WI38 (cell line): Measurements from ENCODE around the gene GOLGA2.

ENCODE experiments used
- H3K4me3 ChIP-seq: 2 replicates; pipeline ENCODE4 v1.5.1; 2011; ENCODE audit warnings: low read depth, mild to moderate bottlenecking, control low read depth, low read length
- CTCF ChIP-seq: IDR thresholded peaks from 2 replicates; pipeline ENCODE4 v1.5.1; 2012; ENCODE audit warnings: low read depth, mild to moderate bottlenecking, control low read depth, low read length

Gene GOLGA2

GRCh38 chr9:128206484-128206883, 69.3 kb downstream of the GOLGA2 start:
- no peak for TF ChIP-seq CTCF
- no peak overlapping the region for H3K4me3 ChIP-seq
